CD4-positive, alpha-beta T cell treated with Interleukin-15 for 4 hours (primary cell): Measurements from ENCODE around the gene SYT6.

ENCODE experiments used
- DNase-seq: peaks from one replicate; pipeline ENCODE4 v3.0.0-alpha.2; 2020; ENCODE audit warnings: low spot score

The SYT6 gene

DNA sequence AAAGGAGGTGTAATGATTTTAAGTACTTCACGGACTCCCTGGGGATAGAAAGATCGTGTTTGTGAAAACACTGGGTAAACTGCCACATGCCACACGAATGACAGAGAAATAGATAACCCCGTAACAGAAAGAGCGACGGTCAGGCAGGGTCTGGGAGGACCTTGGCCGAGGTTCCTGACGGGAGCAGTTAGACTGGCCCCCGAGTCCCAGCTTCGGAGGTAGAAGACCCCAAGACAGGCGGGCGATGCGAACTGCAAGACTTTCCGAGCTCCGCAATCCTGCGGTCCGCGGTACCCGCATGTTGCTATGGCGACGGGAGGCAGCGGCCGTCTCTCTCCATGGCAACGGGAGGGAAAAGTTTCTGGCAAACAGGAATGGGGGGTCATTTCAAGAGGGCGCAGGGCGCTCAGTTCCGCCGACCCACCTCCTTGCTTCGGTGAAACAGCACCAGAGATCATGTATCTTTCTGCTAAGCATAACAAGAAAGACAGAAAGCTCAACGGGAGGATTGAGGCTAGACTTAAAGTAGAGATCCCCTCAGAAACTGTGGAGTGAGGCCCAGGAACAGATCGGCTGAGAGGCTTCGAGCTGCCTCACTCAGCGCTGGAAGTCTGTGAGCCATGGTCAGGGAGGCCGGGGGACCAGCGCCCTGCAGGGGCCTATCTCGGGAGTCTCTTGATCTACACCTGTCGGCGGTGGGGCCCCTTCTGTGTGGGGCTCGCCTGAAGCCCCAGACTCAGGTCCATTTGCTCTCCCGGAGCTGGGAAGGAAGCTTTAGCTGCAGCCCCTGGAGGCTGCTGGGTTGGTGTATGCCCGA, 685 bp upstream of the SYT6 start:
- DNase-seq = no peak

DNA sequence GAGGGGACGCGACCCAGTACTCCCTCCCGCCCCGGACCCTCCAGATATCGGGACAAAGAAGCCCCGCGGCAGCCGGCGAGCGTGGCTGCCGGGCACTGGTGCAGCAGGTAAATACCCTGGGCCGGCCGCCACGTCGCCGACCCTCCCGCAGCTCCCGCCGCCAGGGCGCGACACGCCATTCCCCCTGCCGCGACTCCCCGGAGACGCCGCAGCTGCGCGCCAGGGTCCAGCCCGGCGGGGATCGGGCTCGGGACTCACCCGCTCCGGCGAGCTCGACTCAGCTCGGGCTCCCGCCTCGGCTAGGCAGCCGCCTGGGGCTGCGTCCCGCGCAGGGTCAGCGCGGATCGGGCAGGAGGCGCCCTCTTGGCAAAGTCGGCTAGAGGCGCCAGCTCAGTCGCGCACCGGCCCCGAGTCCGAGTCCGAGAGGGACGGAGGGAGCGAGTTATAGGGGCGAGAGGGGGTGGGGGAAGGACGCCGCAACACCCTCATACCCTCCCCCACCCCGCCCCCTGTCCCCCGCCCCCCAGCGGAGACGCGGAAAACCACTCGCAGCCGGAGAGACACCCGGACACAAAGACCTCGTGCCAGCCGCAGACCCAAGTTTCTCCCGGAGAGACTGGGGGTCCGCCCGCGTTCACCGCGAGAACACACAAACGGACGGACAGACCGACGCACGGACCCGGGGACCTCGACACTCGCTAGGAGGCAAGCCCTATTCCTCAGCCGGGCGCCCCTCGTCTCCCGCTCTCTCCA, 985 bp downstream of the SYT6 start:
- no peak for DNase-seq

DNA sequence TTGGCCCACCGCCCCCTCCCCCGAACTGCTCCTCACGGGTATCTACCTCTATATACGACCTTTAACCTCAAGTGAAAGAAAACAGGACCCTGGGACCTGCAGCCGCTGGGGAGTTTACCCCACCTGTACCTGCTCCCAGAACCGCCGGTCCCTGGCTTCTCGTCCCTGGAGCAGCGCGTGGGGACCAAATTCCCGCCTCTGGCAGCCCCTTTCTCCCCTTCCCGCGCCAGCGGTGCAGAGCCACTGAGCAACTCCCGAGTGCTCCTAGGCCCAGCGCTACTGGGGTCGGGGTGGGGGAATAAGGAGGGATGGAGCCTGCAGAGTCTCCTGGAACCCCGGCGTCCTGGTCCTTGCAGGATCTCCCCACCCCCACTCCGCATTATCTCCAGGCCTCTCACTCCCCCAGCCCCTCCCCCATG, 1.6 kb downstream of the SYT6 start:
- no peak for DNase-seq

DNA sequence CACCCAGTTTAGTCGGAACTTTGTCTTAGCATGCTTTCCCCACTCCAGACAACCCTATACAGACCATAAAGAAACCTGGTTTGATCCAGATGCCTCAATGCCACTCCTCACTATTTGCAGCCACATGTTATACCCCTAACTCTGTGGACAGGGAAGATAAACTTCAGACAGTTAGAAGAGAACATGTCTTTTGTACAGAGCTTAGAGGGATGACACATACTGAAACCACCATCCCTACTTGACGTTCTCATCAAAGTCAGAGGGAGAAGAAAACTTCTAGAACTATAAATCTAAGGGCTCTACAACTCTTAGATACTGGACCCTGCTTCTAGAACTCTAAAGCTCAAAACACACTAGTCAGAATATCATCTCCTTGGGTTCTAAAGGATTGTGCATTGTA, 3.7 kb downstream of the SYT6 start:
- DNase-seq = no peak

DNA sequence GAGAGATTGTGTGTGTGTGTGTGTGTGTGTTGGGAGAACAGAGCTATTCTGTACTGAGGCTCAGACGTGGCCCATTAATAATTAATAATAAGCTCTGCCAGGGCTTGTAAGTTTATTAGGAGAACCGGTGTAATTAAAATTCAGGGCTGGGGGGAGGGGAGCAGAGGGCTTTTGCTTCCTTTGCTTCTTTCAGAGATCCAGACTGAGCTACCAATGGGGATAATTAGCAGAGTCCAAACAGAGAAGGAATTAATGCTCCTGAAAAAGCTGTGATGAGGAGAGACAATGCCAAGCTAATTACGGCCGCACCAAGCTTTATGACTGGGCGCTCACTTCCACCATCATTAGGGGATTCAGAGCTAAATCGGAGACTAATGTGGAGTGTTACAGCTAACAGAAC, 4.5 kb downstream of the SYT6 start:
- DNase-seq = no peak

DNA sequence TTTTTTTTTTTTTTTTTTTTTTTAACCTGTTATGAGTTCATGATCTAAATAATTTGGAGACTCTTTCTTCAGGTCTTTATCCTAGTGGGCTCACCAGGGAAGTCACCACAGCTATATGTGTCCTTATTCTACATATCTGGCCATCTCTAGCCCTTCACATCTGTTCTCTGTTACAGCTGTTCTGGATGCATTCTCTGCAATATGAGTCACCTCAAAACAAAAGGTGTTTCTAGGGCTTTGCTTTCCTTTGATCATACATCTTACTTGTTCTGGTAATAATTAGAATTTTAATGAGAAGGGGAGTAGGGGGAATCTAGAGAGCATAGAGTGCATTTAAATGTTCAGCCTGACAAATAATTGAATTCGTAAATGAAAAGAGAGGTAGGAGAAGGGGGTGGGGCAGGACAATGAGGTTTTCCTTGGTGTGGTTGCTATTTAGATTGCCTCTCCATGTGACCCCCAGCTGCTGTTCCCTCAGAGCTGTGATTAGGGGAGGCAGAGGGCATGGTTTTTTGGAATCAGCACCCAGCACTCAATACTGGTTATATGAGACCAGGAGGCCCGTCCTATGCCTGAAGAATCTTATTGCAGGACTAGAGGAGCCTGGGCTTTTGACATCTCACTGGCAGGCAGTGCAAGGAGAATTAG, 8.0 kb downstream of the SYT6 start:
- no peak for DNase-seq

DNA sequence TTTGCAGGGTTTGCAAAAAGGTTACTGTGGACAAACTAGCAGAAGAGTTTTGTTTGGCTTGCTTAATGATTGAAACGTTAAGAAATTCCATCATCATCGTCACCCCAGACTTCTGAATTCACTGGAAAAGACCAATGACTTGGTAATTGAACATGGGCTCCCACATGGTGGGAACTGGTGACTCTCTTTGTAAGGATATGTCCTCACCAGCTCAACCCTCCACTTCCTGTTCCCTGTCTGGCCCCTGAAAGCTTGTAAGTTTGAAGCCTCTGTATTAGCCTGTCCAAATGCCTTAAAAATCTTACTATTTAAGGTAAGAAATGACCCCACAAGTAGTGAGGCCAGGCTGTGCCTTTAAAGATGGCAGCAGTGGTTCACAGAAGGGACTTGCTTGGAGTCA, 9.7 kb downstream of the SYT6 start:
- DNase-seq = no peak

DNA sequence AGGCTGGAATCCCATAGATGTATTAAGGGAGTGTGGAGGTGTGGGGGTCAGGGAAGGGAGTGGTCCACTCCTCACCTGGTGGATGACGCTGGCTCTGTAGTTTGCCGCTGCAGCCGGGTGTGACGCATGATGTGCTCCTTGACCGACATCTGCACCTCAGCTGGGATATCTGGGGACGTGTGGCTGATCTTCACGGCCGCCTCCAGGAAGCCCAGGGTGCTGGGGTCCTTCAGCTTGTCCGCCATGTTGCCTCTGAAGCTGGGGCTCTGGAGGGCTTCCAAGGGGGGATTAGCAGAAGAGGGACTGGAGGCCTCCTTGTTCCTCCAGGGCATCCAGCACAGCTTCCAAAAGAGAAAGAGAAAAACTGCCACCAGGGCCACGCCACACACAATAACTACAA, 14.1 kb downstream of the SYT6 start:
- no peak for DNase-seq

DNA sequence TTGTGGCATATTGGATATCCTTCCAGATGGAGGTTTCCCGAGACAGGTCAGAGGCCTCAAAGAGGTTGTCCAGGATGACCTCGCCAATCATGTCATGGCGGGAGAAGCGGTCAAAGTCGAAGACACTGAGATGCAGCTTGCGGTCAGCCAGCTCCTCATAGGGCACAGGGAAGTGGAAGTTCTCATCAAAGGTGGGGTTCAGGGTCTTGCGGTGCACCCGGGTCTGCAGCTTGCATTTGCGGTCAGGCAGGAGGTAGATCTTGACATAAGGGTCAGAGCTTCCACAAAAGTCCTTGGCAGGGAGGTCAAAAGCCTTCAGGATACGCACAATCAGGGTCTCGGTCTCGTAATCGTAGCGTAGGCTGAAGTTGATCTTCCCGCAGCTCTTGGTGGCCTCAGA, 16.2 kb downstream of the SYT6 start:
- no peak for DNase-seq

DNA sequence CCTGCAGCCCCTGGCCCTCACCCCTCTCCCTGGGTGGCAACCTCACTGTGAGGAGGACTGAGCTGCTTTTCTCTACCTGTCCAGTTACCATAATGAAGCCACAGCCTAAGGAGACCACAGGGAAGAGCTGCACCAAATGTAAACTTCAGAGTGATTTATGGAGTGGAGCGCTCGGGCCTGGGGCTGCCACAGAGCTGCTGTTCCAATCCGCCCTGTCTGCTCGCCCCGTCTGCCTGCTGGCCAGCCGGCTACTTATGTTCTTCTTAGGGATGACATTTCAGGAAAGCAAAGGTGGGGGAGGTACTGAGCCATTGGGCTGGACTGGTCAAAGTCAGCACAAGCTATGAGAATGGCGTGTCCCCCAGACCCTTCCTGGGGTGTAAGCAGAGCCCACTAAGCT, 17.9 kb downstream of the SYT6 start:
- no peak for DNase-seq

DNA sequence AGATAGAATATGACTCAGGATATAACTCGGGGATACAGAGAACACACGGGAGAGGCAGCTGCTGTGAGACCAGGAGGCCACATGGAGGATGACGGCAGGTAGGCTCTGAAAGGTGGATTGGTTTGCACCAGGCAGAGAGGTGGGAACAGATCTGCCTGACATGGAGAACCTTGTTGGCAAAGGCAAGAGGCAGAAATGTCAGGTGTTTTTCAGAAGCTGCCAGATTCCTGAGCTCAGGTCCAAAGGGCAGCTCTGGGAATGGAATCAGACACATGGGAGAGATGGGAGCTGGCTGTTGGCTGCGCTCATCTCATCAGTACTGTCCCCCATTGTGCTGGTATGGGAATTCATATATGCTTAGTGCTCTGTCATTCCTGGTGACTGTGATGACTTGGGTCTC, 19.2 kb downstream of the SYT6 start:
- no peak for DNase-seq

DNA sequence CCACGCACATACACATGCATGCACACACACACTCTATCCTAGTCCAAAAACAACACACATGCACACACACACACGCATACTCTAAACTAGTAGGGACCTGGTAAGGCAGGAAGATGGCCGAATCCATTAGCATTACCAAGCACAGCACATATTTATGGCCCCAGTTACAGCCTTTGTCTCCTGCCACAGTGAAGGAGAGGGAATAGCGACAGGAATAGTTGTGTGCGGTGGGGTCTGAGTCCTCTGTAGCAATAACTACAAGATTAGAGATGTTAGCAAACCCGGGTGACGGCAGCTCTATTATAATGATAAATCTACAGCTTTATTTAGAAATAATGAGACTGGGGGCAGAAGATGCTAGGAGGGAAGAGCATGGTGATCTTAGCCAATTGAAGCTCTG, 20.5 kb downstream of the SYT6 start:
- no peak for DNase-seq

DNA sequence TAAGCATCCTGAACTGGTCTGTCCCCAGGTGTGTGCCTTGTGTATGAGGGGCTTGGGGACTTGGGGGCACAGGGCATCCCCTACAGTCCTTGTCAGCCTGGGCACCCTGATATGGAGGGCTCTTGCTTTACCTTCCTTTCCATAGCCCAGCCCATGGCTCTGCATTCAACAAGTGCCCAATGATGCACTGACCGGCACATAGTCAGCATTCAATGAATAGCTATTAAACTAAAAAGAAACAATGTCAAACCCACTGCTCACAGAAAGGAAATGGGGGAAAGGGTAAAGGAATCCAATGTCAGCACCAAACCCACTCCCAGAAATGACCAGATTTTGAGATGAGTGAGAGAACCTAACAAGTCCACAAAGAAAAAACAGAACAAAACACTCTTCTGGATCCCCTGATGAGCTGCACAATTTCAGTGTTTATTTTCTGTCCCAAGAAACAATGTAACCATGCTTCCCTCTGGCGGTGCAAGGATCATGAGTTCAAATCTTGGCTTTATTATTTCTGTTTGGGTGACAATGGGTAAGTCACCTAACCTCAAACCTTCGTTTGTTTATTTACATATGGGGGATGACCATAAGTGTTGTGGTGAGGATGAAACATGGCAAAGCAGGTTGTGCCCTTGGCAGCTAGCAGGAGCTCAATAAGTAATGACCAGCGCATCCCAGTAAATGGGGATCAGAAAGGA, 22.0 kb downstream of the SYT6 start:
- no peak for DNase-seq

DNA sequence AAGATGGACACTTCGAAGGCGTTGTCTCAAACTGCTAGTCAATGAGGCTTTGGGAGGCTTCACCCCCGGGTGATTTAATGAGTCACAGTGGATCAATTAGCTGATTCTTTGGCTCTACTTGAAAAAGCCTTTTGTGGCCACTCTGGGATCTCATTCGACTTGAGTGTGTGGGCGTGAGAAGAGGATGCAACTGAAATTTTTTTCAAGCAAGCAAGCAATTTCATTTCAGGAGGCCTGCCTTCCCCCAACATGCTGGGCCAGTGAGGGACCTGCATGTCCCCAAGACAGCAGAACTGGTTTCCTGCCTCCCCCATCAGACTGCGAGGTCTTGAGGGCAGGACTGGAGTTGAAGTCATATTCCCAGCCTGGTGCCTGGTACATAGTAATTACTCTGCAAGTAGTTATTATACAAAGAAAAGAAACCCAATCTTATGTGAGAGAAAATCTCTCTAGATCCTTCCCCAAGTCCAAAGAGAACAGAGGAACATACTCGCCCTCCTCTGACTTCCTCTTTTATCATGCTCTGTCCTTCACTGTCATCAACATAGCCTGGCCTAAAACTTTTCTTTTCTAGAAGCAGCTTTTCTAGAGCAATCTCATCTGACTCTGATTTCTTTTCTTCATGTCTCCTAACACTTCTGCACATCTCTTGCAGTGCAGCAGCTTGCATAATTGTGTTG, 22.7 kb downstream of the SYT6 start:
- DNase-seq = no peak

DNA sequence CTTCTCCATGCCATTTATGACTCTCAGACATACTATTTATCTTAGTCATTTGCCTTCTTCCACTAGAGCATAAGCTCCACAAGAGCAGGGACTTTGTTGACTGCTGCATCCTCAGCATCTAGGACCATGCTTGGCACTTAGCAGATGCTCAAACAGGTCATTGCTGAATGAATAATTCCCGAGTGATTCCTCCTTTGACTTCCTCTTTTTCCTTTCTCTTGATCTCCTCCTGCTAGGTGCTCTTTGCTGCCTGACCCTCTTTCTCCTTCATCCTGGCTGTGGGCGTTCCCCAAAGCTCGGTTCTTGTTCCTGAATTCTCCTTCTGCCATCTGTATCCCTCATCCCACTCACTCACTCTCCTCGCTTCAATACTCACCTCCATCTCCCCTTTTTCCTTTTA, 23.5 kb downstream of the SYT6 start:
- DNase-seq = no peak

DNA sequence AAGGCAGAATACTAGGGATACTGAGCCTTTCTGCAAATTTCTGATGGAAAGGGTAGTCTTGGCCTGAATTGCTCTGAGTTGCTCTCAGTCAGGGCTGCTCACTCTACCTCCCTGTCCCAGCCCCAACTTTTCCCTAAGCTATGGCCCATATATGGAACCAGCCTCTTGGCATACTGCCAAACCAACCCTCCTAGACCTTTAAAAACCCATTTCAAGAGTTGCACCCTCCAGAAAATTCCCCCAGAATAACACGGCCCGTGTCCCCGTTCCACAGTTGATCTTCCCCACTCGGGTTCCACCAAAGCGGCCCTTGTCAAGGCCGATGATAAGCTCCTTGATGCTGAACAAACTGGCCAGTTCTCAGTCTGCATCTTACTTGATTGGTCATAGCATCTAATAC, 25.4 kb downstream of the SYT6 start:
- DNase-seq = no peak

DNA sequence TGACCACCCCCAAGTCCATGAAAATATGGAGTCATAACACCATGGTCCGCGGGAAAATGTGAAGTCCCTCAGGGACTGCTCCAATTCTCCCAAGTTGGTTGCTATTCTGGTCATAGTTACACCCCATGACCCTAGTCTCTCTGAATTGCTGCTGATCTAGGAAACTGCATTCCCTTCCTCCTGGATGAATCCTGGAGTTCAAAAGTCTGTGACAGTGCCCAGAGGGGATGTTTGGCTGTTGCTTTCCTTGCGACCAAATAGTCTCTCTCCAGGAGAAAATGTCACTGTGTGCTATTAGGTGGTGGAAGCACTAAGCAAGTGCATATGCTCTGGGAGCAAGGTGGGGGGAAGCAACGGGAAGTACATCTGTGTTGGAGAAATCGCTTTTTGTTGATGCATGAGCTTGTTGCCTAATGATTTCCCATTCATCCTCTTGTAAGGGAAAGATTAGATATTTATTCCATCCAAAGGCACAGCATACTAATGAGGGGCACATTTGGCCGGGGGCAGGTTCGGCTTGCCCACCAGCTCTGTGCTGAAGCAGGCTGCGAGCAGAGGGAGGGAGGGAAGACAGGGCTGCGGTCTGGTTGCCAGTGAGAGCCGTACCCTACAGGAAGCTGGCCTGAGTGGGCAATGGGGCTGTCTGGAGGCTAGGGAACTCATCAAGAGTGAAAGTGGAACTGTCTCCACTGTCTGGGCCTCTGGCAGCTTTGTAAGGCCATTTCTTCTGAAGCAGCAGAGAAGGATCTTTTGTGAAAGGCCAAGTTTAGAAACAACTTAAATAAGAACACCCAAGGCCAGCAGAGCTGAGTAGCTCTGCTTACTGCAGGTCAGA, 27.2 kb downstream of the SYT6 start:
- DNase-seq = no peak

DNA sequence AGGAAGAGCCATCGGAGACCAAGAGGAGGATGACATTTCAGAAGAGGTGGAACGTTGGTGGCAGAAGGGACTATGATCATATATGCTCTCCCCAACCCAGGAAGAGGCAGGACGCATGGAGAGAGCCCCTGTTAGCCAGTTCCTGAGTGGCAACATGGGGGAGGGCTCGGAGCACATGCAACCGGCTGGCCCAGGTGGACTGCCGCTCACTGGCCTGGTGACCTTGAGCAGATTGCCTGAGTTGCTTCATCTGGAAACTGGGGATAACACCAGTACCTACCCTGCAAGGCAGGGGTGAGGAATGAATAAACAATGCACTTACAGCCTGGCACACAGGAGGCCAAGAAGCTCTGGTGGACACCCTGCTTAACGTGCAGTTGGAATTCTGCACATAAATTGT, 29.0 kb downstream of the SYT6 start:
- DNase-seq = no peak

DNA sequence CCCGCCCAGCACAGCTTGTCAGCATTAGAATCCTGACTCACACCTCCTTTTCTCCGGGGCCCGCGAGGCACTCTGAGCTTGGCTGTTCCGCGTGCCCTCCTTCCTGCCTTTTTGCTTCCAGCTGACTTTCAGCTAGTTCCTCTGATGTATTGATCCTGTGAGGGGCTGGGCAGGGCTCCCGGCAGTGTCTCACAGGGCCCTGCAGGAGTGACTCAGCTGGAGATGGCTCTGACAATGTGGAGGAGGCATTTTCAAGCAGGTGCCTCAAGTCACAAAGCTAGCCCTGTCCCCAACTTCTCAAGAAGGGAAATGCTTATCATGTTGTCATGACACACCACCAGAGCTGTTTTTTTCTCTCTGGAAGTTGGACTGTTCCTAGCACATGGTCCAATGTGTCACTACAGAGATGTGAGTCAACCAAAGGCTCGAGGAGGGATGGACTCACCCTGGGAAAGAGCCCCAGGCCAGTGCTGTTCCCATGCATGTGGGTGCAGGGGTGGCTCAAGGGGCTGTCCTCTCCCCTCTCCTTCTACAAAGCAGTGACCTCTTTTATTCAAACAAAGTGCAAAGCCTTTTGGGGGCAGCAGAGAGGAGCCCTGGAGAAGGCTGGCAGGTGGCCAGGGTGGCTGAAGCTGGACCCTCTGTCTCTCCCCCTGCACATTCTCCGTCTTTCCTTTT, 30.6 kb downstream of the SYT6 start:
- no peak for DNase-seq

DNA sequence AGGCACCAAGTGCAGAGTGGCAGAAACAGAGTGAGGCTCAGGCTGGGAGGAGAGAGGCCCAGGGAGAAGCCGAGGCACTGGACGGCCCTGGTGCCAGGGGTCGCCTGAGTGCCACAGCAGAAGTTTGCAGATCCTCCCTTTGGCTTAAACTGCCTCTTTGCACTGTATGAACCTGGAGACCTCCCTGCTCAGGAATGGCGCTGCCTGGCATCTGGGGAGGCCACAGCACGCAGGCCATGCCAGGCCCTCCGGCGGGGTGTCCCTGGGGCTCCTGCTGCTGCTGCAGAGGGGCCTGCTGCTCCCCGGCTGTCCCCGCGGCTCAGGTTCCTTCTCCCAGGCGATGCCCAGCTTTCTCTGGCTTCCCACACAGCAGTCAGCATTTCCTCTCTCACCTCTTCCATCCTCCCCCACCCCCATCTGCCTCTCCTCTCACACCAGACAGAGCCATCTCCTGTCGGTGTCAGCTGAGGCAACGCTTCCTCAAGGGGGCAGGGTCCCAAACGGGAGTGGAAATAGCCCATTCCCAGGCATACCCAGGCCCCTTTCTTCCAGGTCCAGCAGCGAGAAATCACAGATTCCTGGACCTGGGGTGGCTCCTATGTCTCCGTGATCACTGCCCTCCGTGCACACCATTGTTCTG, 35.2 kb downstream of the SYT6 start:
- no peak for DNase-seq
